ENCODE data around the gene VIPR2.

GRCh38 chr7:159023746-159024145 is 120.9 kb downstream of the VIPR2 start:
- TF ChIP-seq CTCF (IDR thresholded peaks at IDR 0.05) (no peak), POLR2A (IDR thresholded peaks at IDR 0.05) (no peak)
